ENCODE results near the gene MINDY3. TPM values are rescaled to one million over a fixed set of nuclear protein-coding genes. Genes with fewer than 3 reads are reported as not detected.
"Not testable (repeated sequence)": the region's sequence is repeated elsewhere in the genome, so short reads cannot be mapped to it uniquely, and the experiment has no call there.

Gene MINDY3
- total RNA-seq, 2 experiments from 2014 or later: 23.3 to 26.3 TPM

GRCh38 chr10:15792777-15793176 lies 67.5 kb downstream of the MINDY3 start:
- POLR2A ChIA-PET: no interaction called here
- H3K4me1 Mint-ChIP-seq: no peaks in the 10 kb centered on the region
- H3K27ac Mint-ChIP-seq: no peak overlapping the region
- DNase-seq (no peak), ATAC-seq (ENCODE audit: low read depth) (no peak)
- no peak overlapping the region for H3K4me3 Mint-ChIP-seq
- no peaks in the 10 kb centered on the region for H3K27me3 Mint-ChIP-seq
- no peaks in the 10 kb centered on the region for H3K9me3 Mint-ChIP-seq
- H3K36me3 Mint-ChIP-seq: peaks cover 22% of the 10 kb centered on the region

DNA sequence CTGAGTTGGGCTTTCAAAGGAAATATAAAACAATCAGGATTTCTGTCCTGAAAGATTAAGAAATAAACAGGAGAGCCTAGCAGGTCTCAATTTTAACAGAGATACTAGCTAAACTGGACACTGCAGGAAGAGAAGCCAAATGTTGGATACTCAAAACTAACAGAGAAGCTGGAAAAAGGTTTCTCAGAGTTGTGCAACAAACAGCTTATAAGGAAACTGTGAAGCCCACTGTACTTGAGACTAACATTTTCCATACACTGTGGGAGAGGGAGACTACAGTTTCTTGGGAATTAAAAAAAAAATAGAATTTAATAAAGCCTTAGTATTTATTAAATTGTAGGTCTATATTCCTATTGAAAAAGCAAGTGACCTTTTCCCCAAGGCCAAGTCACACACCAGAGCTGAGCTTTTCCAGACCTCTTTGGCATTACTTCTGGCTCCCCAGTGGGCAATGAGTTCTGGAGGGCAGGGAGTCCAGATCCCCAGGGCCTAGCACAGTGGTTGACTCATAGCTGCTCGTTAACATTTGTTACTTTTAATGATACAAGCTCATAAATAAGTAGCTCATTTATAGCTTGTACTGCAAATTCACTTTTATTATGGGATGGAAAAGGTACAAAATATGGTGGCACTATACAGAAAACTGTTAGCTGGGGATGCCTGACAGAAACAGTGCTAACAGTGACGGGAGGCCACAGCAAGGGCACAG lies 68.3 kb downstream of the MINDY3 start:
- Mint-ChIP-seq H3K9me3 (no peaks in the 10 kb centered on the region), H3K27me3 (no peaks in the 10 kb centered on the region), H3K27ac (no peak overlapping the region), H3K4me3 (no peak overlapping the region), H3K36me3 (peaks cover 26% of the 10 kb centered on the region), H3K4me1 (no peaks in the 10 kb centered on the region)
- ATAC-seq (ENCODE audit: low read depth) (no peak), DNase-seq (no peak)
- POLR2A ChIA-PET: no interaction called here

GRCh38 chr10:15789793-15790525 lies 70.3 kb downstream of the MINDY3 start:
- Mint-ChIP-seq H3K9me3 (no peaks in the 10 kb centered on the region), H3K4me3 (no peak overlapping the region), H3K27me3 (no peaks in the 10 kb centered on the region), H3K4me1 (no peaks in the 10 kb centered on the region), H3K36me3 (peaks cover 28% of the 10 kb centered on the region), H3K27ac (no peak overlapping the region)
- DNase-seq (no peak), ATAC-seq (ENCODE audit: low read depth) (no peak)
- POLR2A ChIA-PET: no interaction called here

GRCh38 chr10:15787426-15787825 lies 72.9 kb downstream of the MINDY3 start:
- Mint-ChIP-seq H3K27me3 (no peaks in the 10 kb centered on the region), H3K36me3 (peaks cover 38% of the 10 kb centered on the region)

GRCh38 chr10:15784662-15785300 lies 75.5 kb downstream of the MINDY3 start:
- no peaks in the 10 kb centered on the region for H3K27me3 Mint-ChIP-seq
- H3K4me3 Mint-ChIP-seq: no peak overlapping the region
- no peaks in the 10 kb centered on the region for H3K9me3 Mint-ChIP-seq
- H3K27ac Mint-ChIP-seq: no peak overlapping the region
- ATAC-seq (ENCODE audit: low read depth) (no peak), DNase-seq (no peak)
- H3K4me1 Mint-ChIP-seq: no peaks in the 10 kb centered on the region
- POLR2A ChIA-PET: no interaction called here
- peaks cover 43% of the 10 kb centered on the region for H3K36me3 Mint-ChIP-seq

More at GRCh38 chr10:15787426-15787825, 72.9 kb downstream of the MINDY3 start:
- Mint-ChIP-seq H3K4me1 (no peaks in the 10 kb centered on the region), H3K4me3 (no peak overlapping the region), H3K9me3 (no peaks in the 10 kb centered on the region), H3K27ac (no peak overlapping the region)
- POLR2A ChIA-PET: no interaction called here
- no peak for DNase-seq
- no peak for ATAC-seq (ENCODE audit: low read depth)

- no peak for ATAC-seq (ENCODE audit: low read depth)
- H3K36me3 Mint-ChIP-seq: peaks cover 47% of the 10 kb centered on the region
- no peak overlapping the region for H3K27ac Mint-ChIP-seq
- no peak overlapping the region for H3K4me3 Mint-ChIP-seq
- POLR2A ChIA-PET: no interaction called here
- no peaks in the 10 kb centered on the region for H3K9me3 Mint-ChIP-seq
- no peaks in the 10 kb centered on the region for H3K27me3 Mint-ChIP-seq
- no peak for DNase-seq
- no peaks in the 10 kb centered on the region for H3K4me1 Mint-ChIP-seq
These were observed 76.2 kb downstream of the MINDY3 start for GRCh38 chr10:15783941-15784636.

GRCh38 chr10:15782851-15783250 lies 77.5 kb downstream of the MINDY3 start:
- Mint-ChIP-seq H3K4me3 (no peak overlapping the region), H3K36me3 (peaks cover 49% of the 10 kb centered on the region), H3K27ac (no peak overlapping the region)

GRCh38 chr10:15781381-15781960 lies 78.8 kb downstream of the MINDY3 start:
- Mint-ChIP-seq H3K4me3 (no peak overlapping the region), H3K27me3 (no peaks in the 10 kb centered on the region), H3K27ac (no peak overlapping the region), H3K4me1 (no peaks in the 10 kb centered on the region), H3K36me3 (peaks cover 53% of the 10 kb centered on the region), H3K9me3 (peaks cover 2% of the 10 kb centered on the region)
- no peak for DNase-seq
- POLR2A ChIA-PET: no interaction called here
- ATAC-seq (ENCODE audit: low read depth): no peak

More at GRCh38 chr10:15782851-15783250, 77.5 kb downstream of the MINDY3 start:
- POLR2A ChIA-PET: no interaction called here
- H3K27me3 Mint-ChIP-seq: no peaks in the 10 kb centered on the region
- H3K9me3 Mint-ChIP-seq: peaks cover 2% of the 10 kb centered on the region
- DNase-seq: no peak
- H3K4me1 Mint-ChIP-seq: no peaks in the 10 kb centered on the region
- ATAC-seq (ENCODE audit: low read depth): no peak

GRCh38 chr10:15780353-15781135 lies 79.8 kb downstream of the MINDY3 start:
- Mint-ChIP-seq H3K4me3 (no peak overlapping the region), H3K27me3 (no peaks in the 10 kb centered on the region), H3K27ac (no peak overlapping the region), H3K9me3 (peaks cover 2% of the 10 kb centered on the region), H3K4me1 (no peaks in the 10 kb centered on the region), H3K36me3 (peaks cover 57% of the 10 kb centered on the region)
- DNase-seq (no peak), ATAC-seq (ENCODE audit: low read depth) (no peak)
- POLR2A ChIA-PET: no interaction called here

GRCh38 chr10:15775513-15775912 lies 84.8 kb downstream of the MINDY3 start:
- DNase-seq (no peak), ATAC-seq (ENCODE audit: low read depth) (no peak)
- Mint-ChIP-seq H3K27me3 (no peaks in the 10 kb centered on the region), H3K9me3 (peaks cover 6% of the 10 kb centered on the region), H3K27ac (no peak overlapping the region), H3K36me3 (peaks cover 46% of the 10 kb centered on the region), H3K4me3 (no peak overlapping the region), H3K4me1 (no peaks in the 10 kb centered on the region)
- POLR2A ChIA-PET: no interaction called here

GRCh38 chr10:15774534-15774933 lies 85.8 kb downstream of the MINDY3 start:
- H3K4me1 Mint-ChIP-seq; H3K27me3 Mint-ChIP-seq; POLR2A ChIA-PET; H3K27ac Mint-ChIP-seq; ATAC-seq (ENCODE audit: low read depth); DNase-seq; H3K4me3 Mint-ChIP-seq; H3K9me3 Mint-ChIP-seq: not testable (repeated sequence)
- peaks cover 43% of the 10 kb centered on the region for H3K36me3 Mint-ChIP-seq

DNA sequence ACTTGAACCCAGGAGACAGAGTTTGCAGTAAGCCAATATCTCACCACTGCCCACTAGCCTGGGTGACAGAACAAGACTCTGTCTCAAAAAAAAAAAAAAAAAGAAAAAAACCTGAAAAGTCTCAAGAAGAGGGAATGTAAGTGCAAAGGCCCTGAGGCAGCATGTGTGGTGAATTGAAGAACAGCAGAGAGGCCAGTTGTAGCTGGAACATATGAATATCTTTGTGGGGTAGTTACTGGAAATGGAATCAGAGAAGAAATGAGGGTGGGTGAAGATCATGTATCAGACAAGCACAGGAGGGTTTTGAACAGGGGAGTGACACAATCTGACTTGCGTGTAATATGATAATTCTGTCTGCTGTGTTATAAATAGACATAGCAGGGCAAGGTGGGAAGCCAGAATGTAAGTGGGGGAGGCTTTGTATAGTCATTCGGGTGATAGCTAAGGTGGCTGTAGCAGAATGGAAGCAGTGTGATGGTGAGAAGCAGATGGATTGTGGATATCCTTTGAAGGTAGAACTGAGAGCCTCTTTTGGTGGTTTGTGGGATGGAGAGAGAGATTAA lies 95.3 kb downstream of the MINDY3 start:
- H3K4me1 Mint-ChIP-seq: no peaks in the 10 kb centered on the region
- H3K9me3 Mint-ChIP-seq: peaks cover 5% of the 10 kb centered on the region
- ATAC-seq (ENCODE audit: low read depth): no peak
- no peak for DNase-seq
- H3K4me3 Mint-ChIP-seq: no peak overlapping the region
- no peaks in the 10 kb centered on the region for H3K27me3 Mint-ChIP-seq
- no peak overlapping the region for H3K27ac Mint-ChIP-seq
- POLR2A ChIA-PET: no interaction called here
- H3K36me3 Mint-ChIP-seq: peaks cover 7% of the 10 kb centered on the region

All from activated naive CD8-positive, alpha-beta T cell treated with anti-CD3 and anti-CD28 coated beads, Interleukin-2, amount 10 ng/mL, durations not matched to agents 7 days and 5 days (primary cell).